ENCODE measurements around the gene ULK3. TPM values are rescaled to one million over a fixed set of nuclear protein-coding genes. Genes with fewer than 3 reads are reported as not detected.

The ULK3 gene
- total and polyA plus RNA-seq, 2 donors (not counting 3 experiments of a cell fraction or from before 2014, with no cell fraction given), result 36.0 to 48.6 TPM

GRCh38 chr15:74885461-74885860, 42.5 kb upstream of the ULK3 start:
- peaks cover 4% of the 10 kb centered on the region for H3K79me2 ChIP-seq (ENCODE audit: control insufficient read depth, insufficient read depth, low read length)
- POLR2A ChIA-PET, result no interaction called here
- no peak overlapping the region for H3K9ac ChIP-seq (replicated peaks; ENCODE audit: extremely low read depth, insufficient read depth, low read length)
- dilution Hi-C loops (cut with MboI; ENCODE audit: extremely low pct_ligation_motif_present, low sequenced_read_pairs), result no loop called here
- H4K20me1 ChIP-seq (replicated peaks; ENCODE audit: control insufficient read depth, extremely low read depth, insufficient read depth, low read length), result no peaks in the 10 kb centered on the region
- H2AFZ ChIP-seq (ENCODE audit: low read depth, low read length), result no peak overlapping the region
- H3K4me3 ChIP-seq (replicated peaks in 1 of 3; ENCODE audit: insufficient read depth in 1 of 3, low read depth in 1 of 3, low read length in 3 of 3), result no peak overlapping the region
- no peak overlapping the region for H3K27ac ChIP-seq (ENCODE audit: insufficient read depth, low read depth, low read length)
- H3K9me3 ChIP-seq (replicated peaks; ENCODE audit: control insufficient read depth, insufficient read depth, low read length), result no peaks in the 10 kb centered on the region
- intact Hi-C loops (cut with micrococcal nuclease), result no loop called here
- FAIRE-seq (no peak), DNase-seq (ENCODE audit: low read depth, low spot score) (no peak)
- TF ChIP-seq MAX (IDR thresholded peaks at IDR 0.05; ENCODE audit: insufficient read depth, insufficient read length) (no peak), EZH2 (IDR thresholded peaks at IDR 0.05; ENCODE audit: borderline replicate concordance, low read depth, low read length, severe bottlenecking) (no peak), FOS (IDR thresholded peaks at IDR 0.05; ENCODE audit: borderline replicate concordance, insufficient read depth, low read length) (no peak), GATA2 (IDR thresholded peaks at IDR 0.05; ENCODE audit: insufficient read depth, insufficient read length, low read depth, low read length) (no peak), JUN (IDR thresholded peaks at IDR 0.05; ENCODE audit: borderline replicate concordance, insufficient read depth, insufficient read length, low read depth) (no peak), CTCF (IDR thresholded peaks at IDR 0.05; ENCODE audit: extremely low read depth in 1 of 2, insufficient read depth in 1 of 2, low read depth in 1 of 2, low read length in 2 of 2) (no peak)
- no peak overlapping the region for H3K4me2 ChIP-seq (ENCODE audit: insufficient read depth, low read length)
- no peaks in the 10 kb centered on the region for H3K27me3 ChIP-seq (ENCODE audit: control insufficient read depth in 2 of 2, insufficient read depth in 2 of 2, low read length in 2 of 2)
- BruUV-seq (replicated peaks), result no TSS peak
- H3K9me1 ChIP-seq (replicated peaks; ENCODE audit: control insufficient read depth, extremely low read depth, insufficient read depth, low read length), result no peaks in the 10 kb centered on the region
- H3K4me1 ChIP-seq (ENCODE audit: control insufficient read depth, extremely low read depth, insufficient read depth, low read length), result peaks cover 11% of the 10 kb centered on the region
- CTCF ChIA-PET, result no interaction called here
- no peaks in the 10 kb centered on the region for H3K36me3 ChIP-seq (ENCODE audit: control insufficient read depth in 2 of 2, extremely low read depth in 1 of 2, insufficient read depth in 2 of 2, low read length in 2 of 2)

Data from endothelial cell of umbilical vein (primary cell).